GM10266 (cell line): ENCODE results near the gene ELMO1.

Experiments used
- DNase-seq: peaks from one replicate; pipeline ENCODE4 v3.0.0; 2012; ENCODE audit errors: extremely low spot score
- CTCF ChIP-seq: IDR thresholded peaks from 2 replicates; pipeline ENCODE4 v1.5.1; 2012; ENCODE audit warnings: mild to moderate bottlenecking, low read depth; ENCODE audit not compliant: control insufficient read depth, insufficient read depth; ENCODE audit errors: missing control alignments

Gene ELMO1

GRCh38 chr7:37015353-37016034, 433.2 kb downstream of the ELMO1 start:
- no peak for TF ChIP-seq CTCF
- DNase-seq = no peak

- DNase-seq = no peak
- no peak for TF ChIP-seq CTCF
Measured at GRCh38 chr7:37013771-37014170, 434.9 kb downstream of the ELMO1 start.

GRCh38 chr7:37011151-37011890, 437.3 kb downstream of the ELMO1 start:
- TF ChIP-seq CTCF = no peak
- no peak for DNase-seq

- no peak for TF ChIP-seq CTCF
- no peak for DNase-seq
Measured at GRCh38 chr7:37009125-37009675, 439.5 kb downstream of the ELMO1 start.

- TF ChIP-seq CTCF = no peak
- DNase-seq = no peak
Measured at GRCh38 chr7:37007691-37008090, 441.0 kb downstream of the ELMO1 start.

- DNase-seq = no peak
- TF ChIP-seq CTCF = no peak
Measured at GRCh38 chr7:37007268-37007667, 441.4 kb downstream of the ELMO1 start.

GRCh38 chr7:37006764-37007163, 441.9 kb downstream of the ELMO1 start:
- DNase-seq = no peak
- TF ChIP-seq CTCF = no peak
